GM18499 (cell line): ENCODE results near the gene OVAAL.

Source experiments
- ATAC-seq: cut with Tn5 transposase; IDR thresholded peaks from one replicate; pipeline ENCODE4 v1.9.1; 2021; ENCODE audit warnings: moderate number of reproducible peaks; ENCODE audit not compliant: insufficient read depth, unreplicated experiment

The OVAAL gene

DNA sequence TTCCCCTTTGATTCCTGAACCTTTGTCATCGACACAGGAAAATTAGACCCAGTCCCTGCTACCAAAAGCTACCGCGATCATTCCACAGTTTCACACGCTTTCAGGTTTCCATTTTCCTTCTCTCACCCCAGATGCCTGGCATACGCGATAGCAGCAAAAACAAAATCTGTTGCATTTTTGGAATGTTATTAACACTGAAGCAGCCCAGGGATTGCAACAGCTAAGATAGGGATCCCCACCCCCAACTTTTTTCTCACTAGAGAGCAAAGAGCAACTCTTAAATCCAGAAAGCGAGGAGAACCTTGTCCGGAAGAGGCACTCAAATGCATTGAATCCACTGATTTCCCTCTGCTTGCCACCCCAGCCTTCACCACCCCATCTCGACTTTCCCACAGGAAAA, 8.9 kb downstream of the OVAAL start:
- ATAC-seq: no peak

DNA sequence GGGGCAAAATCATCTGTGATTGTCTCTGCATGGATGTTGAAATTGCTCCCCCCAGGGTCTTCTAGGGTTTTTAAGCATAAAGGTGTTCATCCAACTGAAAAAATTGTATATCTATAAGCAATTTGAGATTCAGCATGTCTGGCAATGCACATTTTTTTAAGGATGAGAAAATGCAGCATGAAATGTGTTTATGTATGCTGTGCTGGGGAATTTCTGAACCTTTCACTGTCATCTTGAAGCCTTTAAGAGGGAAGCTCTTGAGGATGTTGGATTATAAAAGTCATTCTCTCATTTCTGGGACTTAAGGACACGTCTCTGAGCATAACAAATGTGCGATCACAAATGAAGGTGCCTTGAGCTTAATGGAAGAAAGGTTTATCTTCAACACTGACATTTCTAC, 9.4 kb downstream of the OVAAL start:
- ATAC-seq: no peak

DNA sequence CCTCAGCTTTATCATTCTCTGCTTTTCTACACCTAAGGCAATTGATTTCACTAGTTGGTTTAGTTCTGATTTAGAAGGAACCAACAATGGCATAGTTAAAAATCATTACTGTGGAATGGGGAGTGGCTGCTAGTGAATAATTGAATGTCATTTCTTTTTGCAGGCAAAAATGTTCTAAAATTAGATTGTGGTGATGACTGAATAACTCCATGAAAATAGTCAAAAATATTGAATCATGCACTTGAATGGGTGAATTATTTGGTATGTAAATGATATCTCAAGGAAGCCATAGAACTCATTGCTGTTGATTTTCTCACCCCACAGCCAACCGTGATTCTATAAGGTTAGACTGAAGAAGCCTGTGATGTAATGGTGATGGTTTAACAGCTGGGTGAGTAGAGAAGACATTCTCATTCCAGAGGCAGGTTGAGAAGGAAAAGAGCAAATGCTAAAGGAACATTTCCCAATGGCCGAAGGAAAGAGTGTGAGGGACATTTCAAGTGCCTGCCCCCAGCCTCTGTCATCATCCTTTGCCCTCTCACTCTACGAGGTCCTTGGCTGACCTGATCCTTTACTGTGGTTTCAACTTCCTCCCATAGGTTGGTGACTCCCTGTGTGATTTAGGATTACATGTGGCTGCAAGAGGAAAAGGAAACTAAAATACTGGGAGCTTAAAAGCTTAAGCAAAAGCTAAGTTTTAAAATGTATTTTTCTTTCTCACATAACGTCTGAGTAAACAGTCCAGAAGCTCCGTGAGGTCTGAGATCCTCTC, 12.5 kb downstream of the OVAAL start:
- ATAC-seq: no peak

DNA sequence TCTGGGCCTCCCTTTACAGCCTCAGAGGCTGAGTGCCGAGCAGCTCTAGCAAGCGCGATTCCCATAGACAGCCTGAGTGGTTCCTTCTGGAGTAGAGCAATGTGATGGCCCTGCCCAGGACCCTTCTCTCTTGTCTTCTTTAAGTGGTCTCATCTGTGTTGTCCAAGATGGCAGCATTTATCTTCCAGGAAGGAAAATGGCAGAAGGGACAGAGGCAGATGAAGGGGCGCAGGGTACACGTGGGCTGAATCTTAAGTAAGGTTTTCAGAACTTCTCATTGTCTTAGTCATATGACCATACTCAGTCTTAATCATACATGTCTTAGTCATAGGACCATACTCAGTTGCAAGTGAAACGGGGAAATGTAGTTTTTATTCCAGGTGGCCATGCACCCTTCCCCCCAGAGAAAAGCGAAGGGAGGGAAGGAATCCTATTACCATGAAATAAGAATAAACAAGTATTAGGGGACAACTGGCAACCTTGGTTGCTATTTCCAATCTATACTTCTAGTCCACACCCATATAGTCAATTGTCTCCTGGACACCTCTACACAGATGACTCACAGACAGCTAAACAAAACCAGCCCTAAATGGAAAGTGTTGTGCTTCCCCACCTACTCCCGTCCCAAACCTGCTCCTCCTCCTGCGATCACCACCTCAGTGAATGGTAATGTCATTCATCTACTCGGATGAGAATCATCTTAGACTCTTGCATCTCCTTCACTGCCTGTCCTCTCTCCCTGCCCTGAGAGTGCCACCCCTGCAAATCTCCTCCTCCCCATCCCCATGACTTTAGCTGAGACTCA, 13.3 kb downstream of the OVAAL start:
- ATAC-seq: no peak

DNA sequence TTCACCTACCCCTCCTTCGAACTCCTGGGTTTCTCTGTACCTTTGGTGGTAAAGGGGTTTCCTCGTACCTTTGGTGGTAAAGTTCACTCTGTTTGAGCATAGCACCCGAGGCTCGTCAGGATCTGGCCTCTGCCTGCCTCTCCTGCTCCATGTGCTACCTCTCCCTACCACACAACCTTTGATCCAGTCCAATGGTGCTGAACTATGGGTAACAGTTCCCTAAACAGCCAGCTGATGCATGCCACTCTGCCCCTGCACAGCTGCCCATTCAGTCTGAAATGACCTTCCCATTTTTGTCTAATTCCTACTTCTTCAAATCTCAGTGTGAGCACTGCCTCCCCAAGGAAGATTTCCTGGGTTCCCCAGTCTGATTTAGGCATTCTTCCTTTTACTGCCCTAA, 14.0 kb downstream of the OVAAL start:
- no peak for ATAC-seq

DNA sequence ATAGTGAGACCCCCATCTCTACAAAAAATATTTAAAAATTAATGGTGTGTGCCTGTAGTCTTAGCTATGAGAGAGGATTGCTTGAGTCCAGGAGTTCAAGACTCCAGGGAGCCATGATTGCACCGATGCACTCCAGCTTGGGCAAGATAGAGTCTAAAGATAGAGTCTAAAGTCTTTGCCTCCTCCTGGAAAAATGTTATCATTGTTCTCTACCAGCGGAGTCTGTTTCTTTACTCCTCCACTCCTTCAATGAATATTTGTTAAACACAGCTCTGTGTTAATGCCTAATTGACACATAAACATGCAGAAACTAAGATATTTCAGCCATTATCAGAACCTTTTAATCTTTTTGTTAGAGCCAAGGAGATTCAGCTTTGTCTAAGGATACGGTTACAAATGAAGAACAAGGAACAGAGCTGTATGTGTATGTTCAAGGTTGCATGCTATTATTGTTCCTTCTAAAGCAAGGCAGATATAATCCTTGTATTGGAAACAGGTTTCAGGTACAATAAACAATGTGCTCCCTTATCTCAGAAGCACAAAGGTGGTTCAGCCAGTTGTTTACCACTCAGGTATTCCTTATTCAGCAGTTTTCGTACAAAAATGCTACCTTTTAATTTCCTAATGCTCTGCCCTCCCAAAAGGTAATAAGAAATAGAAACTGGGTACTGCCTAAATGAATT, 15.4 kb downstream of the OVAAL start:
- no peak for ATAC-seq

DNA sequence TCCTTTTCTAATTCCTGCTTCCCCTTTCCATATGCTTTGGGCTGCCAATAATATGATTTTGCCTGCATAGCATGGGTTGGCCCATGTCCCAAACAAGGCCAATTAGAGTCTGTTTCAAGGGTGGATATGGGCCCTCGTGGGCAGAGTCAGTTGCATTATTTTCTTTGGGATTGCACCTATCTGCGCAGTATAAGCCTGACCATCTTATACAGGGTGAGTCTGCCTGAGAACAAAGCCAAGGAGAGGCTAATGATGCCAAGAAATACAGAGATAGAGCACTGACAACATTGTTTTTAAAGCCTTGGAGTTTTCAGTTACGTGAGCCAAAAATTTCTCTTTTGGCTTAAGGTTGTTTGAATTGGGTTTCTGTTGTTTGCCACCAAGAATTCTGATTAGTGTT, 18.6 kb downstream of the OVAAL start:
- ATAC-seq: no peak

DNA sequence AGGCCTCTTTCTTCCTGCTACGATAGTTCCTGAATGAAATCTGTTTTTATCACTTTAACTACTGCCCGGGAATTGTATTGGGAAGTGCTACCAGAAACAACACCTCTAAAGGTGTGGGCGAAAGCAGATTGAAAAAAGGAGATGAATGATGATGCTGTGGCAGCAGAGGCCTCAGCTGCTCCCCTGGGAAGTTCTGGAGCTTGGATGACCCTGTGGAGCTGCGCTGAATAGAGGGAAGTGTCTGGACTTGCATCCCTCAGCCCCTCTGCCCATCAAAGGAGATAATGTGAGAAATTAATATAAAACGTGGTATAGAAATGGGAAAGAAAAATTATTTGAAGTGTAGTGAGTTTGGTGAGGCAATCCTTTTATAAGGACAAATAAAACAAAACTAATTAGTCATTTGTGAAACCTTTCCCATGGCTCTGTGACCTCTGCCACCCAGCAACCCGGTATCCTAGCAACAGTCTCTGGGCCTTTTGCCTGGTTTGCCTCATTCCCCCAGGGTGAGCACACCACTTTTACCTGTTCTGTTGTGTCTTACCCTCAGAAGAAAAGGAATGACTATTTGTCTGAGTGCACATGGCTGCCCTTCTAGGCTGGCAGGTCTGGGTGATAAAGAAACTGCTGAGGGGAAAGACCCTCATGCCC, 21.3 kb downstream of the OVAAL start:
- no peak for ATAC-seq

DNA sequence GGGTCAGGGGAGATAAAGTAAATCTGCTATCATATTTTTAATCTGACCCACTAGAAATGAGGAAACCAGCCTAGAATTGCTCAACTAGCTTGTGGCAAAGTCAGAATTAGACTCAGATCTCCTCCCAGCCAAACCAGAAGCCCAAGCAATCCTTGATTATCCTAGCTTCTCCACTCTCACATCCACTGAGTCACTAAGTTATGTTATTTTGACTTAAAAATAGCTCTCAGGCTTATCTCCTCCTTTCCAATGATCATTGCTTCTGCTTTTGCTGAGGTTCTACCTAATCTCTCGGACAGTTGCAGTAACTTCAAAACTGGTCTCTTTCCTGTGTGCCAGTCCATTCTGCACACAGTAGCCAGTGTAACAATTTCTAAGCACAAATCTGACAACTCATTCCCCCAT, 22.9 kb downstream of the OVAAL start:
- no peak for ATAC-seq

DNA sequence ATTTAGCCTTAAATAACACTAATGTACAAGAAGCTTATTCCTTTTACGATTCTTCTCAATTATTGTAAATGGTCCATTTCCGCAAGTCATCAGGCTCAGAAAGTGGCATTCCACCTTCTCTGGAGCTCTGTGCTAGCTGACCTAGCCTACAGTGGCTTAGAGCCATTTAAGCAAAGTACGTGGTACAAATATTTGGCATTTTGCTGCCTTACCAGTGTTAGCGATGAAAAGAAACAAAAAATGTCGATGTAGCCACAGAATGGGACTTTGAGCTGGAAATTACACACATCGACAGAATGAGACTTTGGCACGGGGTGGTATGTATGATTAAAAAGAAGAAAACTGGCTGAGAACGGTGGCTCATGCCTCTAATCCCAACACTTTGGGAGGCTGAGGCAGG, 26.1 kb downstream of the OVAAL start:
- ATAC-seq: no peak

DNA sequence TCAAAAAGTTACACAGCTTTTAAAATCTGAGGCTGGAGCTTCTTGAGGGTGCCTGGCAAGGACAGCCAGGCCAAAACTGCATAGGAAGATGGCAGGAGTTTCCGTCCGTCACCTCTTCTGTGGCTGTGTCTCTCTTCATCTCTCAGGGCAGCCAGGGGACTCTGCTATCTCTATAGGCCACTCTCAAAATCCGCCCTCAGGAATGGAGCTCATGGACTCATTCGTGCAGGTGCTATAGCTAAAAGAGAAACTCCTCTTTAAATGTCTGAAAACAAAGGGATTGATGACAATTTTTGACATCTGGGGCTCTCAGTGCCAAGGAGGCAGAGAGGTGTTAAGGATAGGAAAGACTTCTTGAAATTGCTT, 27.2 kb downstream of the OVAAL start:
- ATAC-seq: no peak

DNA sequence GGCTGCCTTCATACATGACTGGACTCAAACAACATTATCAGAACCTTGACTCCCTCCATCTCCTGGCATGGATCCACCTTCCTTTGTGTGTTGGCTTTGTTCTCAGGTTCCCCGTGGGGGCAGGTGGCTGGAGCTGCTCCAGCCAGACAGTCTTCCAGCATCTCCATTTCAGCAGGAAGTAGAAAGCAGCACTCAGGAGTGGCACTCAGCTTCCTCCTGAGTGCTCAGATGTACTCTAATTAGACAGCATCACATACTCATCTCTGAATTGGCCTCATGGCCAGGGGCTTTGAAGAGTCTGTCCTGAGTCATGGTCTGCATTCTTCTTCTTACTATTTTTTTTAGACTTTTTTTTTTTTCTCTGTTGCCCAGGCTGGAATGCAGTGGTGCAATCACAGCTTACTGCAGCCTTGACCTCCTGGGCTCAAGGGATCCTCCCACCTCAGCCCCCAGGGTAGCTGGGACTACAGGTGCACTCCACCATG, 27.9 kb downstream of the OVAAL start:
- no peak for ATAC-seq

DNA sequence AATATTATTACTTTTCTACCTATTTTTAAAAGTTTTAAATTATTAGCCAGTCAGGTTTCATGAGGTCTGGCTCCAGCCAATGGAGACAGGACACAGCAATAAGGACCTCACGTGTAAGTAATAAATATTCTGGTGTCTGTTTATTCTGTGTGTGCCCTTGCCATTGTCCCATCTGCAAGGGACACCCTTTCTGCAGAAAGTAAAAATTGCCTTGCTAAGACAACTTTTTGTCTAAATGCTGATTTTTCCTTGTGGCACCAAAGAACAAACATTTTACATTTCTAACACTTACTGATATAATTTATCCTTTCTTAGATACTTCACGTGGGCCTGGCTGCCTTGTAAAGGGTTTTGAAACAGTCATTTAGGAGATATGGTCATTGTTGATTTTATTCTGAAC, 29.4 kb downstream of the OVAAL start:
- ATAC-seq: no peak

DNA sequence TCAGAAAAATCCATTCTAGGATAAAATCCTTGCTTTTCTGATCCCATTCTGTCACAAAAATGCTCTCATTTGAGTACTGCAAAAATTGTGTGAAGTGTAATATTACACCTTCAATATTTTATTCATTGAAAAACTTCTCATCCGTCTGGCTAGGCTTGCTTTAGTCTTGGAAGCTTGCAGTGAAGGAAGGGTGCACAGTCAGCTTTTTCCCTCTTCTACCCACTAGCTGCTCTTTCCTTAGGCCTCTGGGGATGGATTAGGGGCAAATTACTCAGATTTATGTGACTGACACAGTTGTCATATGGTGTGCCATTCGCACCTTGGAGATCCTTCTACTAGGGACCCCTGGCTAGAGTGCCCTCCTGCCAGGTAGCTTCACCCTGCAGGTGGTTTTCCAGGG, 32.1 kb downstream of the OVAAL start:
- ATAC-seq: no peak

DNA sequence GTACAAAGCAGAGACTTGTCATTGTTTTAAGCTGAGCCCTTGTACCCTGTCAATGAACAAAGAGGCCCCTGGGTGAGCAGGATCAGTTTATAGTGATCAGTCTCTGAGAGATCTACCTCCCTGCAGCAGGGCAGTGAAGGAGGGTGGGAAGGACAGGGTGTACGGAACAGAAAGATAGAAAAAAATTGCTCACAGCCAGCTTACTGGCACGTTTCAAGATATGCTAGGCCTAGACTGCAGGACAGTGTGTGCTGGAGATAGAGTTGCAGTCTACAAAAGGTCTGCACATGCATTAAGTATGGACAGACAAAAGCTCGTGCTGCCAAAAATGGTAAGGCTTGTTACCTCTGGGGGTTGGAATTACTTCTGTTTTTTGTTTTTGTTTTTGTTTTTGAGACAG, 34.6 kb downstream of the OVAAL start:
- no peak for ATAC-seq

DNA sequence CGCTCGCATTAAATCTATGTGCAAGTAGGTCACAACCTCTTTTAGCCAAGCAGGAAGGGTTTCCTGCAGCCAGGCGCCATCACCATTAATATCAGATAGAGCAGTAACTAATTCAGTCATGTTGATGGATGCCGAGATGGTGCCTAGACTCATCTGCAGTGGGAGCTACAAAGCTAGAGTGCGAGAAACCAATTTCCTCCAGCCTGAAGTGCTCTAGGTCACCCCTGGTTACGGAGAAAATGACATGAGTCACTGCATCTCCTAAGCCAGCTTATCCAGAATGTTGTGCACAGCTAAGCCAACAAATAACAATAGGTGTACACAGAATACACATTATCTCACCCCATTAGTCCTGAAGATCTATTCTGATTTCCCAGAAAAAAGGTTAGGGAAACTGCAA, 36.0 kb downstream of the OVAAL start:
- no peak for ATAC-seq

DNA sequence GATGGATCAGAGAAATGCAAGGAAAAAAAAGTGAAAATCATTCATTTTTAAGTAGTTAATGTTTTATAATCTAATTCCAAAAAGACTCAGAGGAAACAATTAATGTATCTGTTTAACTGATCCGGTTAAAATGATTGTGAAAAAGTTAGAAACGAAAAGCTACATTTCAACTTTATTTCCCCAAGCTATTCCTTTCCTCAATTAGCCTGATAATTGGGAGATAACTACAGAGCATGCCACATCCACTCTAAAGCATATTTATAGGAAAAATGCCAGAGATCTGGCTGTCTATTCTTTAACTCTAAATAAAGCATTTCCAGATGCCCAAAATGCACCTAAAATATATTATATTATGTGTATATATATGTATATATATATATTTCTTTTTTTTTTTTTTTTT, 37.2 kb downstream of the OVAAL start:
- no peak for ATAC-seq

DNA sequence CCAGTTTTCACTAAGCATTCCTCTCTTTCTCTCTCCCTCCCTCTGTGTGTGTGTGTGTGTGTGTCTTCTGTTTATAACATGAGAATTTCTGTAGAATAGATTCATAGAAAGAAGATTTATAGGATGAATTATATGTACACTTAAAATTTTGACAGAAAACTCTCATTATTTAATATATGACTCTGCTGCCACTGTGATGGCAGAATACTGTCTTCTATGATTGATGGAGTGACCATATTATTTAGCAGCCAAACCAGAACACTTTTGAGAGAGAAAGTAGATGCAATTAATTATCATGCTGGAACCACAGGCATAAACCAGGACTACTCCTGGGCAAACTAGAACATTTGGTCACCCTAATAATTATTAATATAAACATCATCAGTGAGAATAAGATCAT, 38.8 kb downstream of the OVAAL start:
- ATAC-seq: no peak

DNA sequence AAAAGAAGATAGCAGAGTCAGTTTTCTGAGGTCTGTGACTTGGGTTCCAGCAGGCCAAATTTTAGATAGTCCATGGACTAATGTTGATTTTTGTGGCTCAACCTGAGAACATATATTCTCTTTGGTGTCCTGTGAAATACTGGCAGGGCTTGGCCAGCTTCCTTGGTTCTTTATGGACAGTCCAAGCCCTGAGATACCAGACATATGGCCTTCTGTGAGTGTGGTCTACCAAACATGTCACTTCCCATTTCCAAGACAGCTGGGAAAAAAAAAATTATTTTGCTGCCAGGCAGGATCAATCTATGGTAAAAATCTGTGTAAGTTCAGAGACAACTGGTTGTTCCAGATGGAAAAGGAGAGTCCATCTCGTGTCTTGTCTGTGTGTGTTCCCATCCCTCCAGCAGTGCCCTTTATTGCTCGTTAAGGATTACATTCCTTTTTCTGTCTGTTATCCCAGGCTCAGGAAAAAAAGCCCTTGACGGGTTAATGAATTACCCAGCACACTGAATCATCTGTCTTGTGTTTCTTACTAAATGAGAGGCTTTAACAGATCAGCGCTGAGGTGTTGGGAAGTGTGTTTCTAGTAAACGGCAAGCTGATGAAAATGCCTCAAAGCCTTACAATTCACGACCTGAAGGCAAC, 39.7 kb downstream of the OVAAL start:
- no peak for ATAC-seq

DNA sequence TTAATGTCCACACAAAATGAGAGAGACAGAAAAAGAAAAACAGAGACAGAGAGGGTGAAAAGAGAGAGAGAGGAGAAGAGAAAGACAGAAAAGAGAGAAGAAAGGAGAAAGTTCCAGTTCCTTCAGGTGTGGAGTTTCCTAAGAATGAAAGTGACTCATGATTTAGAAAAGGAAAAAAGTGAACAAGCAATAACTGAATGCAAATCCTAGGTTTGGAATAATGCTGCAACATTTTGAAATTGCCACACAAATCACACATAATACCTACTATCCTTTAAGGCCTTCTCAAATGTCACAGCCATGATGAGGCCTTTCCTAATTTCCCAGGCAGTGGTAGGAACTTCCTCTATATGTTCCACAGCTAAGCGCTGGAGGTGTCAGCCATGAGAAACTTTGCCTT, 41.6 kb downstream of the OVAAL start:
- ATAC-seq: no peak
